Ishikawa (cell line): ENCODE data around the gene ALDH5A1.

Experiments used
- EGR1 ChIP-seq: IDR thresholded peaks from 2 replicates; pipeline ENCODE4 v1.6.1; 2012
- EP300 ChIP-seq: IDR thresholded peaks from 2 replicates; pipeline ENCODE4 v1.6.1; 2012; ENCODE audit warnings: borderline replicate concordance
- TCF12 ChIP-seq: IDR thresholded peaks from 2 replicates; pipeline ENCODE4 v1.6.1; 2012; ENCODE audit warnings: low read depth
- USF1 ChIP-seq: IDR thresholded peaks from 2 replicates; pipeline ENCODE4 v1.6.1; 2012
- ZBTB7A ChIP-seq: IDR thresholded peaks from 2 replicates; pipeline ENCODE4 v1.6.1; 2012; ENCODE audit warnings: low read depth

- TF ChIP-seq ZBTB7A (no peak), USF1 (no peak), EGR1 (no peak), TCF12 (no peak), EP300 (no peak)
Measured at GRCh38 chr6:24571361-24571760, 76.6 kb downstream of the ALDH5A1 start.
